B cell (primary cell): ENCODE data around the gene HOXC9. TPM values are rescaled to one million over a fixed set of nuclear protein-coding genes. Genes with fewer than 3 reads are reported as not detected.

ENCODE experiments used
- ATAC-seq: fragments of 200-7000 bp; cut with Tn5 transposase; one replicate; pipeline ENCODE4 v1.10.0; 2021; ENCODE audit warnings: low read depth, mild to moderate bottlenecking, moderate number of reproducible peaks, moderate library complexity
- CTCF ChIA-PET: fragments of 350-600 bp; sonication (Branson Sonifier 250); formaldehyde crosslinking; loops from one replicate; lab custom pipeline; 2021; ENCODE audit warnings: antibody characterized with exemption, inconsistent platforms; lab: Charles Lee
- POLR2A ChIA-PET: fragments of 350-600 bp; sonication (Branson Sonifier 250); formaldehyde crosslinking; loops from one replicate; lab custom pipeline; 2021; ENCODE audit warnings: antibody characterized with exemption; lab: Charles Lee
- DNase-seq: peaks from one replicate; pipeline ENCODE4 v3.0.0; 2013
- H2AFZ ChIP-seq: 2 replicates; pipeline ENCODE4 v1.6.1; 2012; ENCODE audit warnings: mild to moderate bottlenecking, low read depth, low read length; ENCODE audit not compliant: insufficient read depth, poor library complexity, severe bottlenecking
- H3K27ac ChIP-seq, 2 donors: 1 replicate in 1 of 2; 2 replicates in 1 of 2; pipeline ENCODE4 v1.5.1; 2012 to 2013; ENCODE audit warnings: low read length in 2 of 2, mild to moderate bottlenecking in 2 of 2, moderate library complexity in 1 of 2
- H3K27me3 ChIP-seq, 4 experiments: fragments of 200-600 bp in 1 of 4; sonication (generic) in 1 of 4; replicated peaks in 1 of 4; 1 replicate in 2 of 4; 2 replicates in 2 of 4; pipeline versions ENCODE4 v1.6.1 to v1.7.0; 2013 to 2016; ENCODE audit warnings: low read length in 3 of 4, mild to moderate bottlenecking in 2 of 4, mixed read lengths in 1 of 4, moderate library complexity in 1 of 4; ENCODE audit not compliant: insufficient read depth in 4 of 4, control insufficient read depth in 3 of 4; ENCODE audit errors: control extremely low read depth in 1 of 4
- H3K36me3 ChIP-seq, 2 experiments: replicated peaks in 1 of 2; 1 replicate in 1 of 2; 2 replicates in 1 of 2; pipeline versions ENCODE4 v1.6.1 to v1.7.1; 2013; ENCODE audit warnings: low read length in 1 of 2; ENCODE audit not compliant: insufficient read depth in 2 of 2, control insufficient read depth in 1 of 2; ENCODE audit errors: control extremely low read depth in 1 of 2, extremely low read depth in 1 of 2
- H3K4me1 ChIP-seq, 2 donors: fragments of 200-600 bp in 1 of 2; sonication (generic) in 1 of 2; 1 replicate in 1 of 2; 2 replicates in 1 of 2; pipeline versions ENCODE4 v1.5.1 to v1.6.1; 2013 to 2017; ENCODE audit warnings: low read length in 2 of 2; ENCODE audit not compliant: control insufficient read depth in 2 of 2, insufficient read depth in 2 of 2
- H3K4me2 ChIP-seq: replicated peaks from 2 replicates; pipeline ENCODE3; 2012; ENCODE audit warnings: mild to moderate bottlenecking, low read depth, low read length; ENCODE audit not compliant: poor library complexity, severe bottlenecking
- H3K4me3 ChIP-seq, 5 experiments: fragments of 200-600 bp in 1 of 5; sonication (generic) in 1 of 5; 1 replicate in 3 of 5; 2 replicates in 2 of 5; pipeline versions ENCODE4 v1.5.1 to v1.7.0; 2011 to 2016; ENCODE audit warnings: low read length in 4 of 5, mild to moderate bottlenecking in 4 of 5, low read depth in 2 of 5, control low read depth in 1 of 5, moderate library complexity in 1 of 5; ENCODE audit not compliant: insufficient read depth in 1 of 5; ENCODE audit errors: control extremely low read depth in 1 of 5, extremely low read depth in 1 of 5
- H3K79me2 ChIP-seq: fragments of 200-600 bp; sonication (generic); one replicate; pipeline ENCODE4 v1.6.0; 2016; ENCODE audit warnings: low read length; ENCODE audit not compliant: control insufficient read depth, insufficient read depth
- H3K9ac ChIP-seq: fragments of 200-600 bp; sonication (generic); 2 replicates; pipeline ENCODE4 v1.6.1; 2017; ENCODE audit warnings: mild to moderate bottlenecking, low read length, moderate library complexity
- H3K9me3 ChIP-seq, 3 donors: one replicate each; pipeline versions ENCODE4 v1.6.1 to v1.7.1; 2013; ENCODE audit warnings: low read length in 2 of 3; ENCODE audit not compliant: control insufficient read depth in 2 of 3, insufficient read depth in 1 of 3; ENCODE audit errors: control extremely low read depth in 1 of 3
- H4K20me1 ChIP-seq: 2 replicates; pipeline ENCODE4 v1.6.0; 2012; ENCODE audit warnings: mild to moderate bottlenecking, low read length; ENCODE audit not compliant: insufficient read depth, control insufficient read depth, poor library complexity, severe bottlenecking
- H3K27ac Mint-ChIP-seq: one replicate; pipeline ENCODE4 v1.8.0; 2021; ENCODE audit warnings: mixed read lengths
- H3K27me3 Mint-ChIP-seq: one replicate; pipeline ENCODE4 v1.8.0; 2021; ENCODE audit warnings: mixed read lengths
- H3K4me1 Mint-ChIP-seq: one replicate; pipeline ENCODE4 v1.8.0; 2021; ENCODE audit warnings: mixed read lengths
- H3K4me3 Mint-ChIP-seq: one replicate; pipeline ENCODE4 v1.8.0; 2021; ENCODE audit warnings: mixed read lengths
- H3K9me3 Mint-ChIP-seq: one replicate; pipeline ENCODE4 v1.8.0; 2022; ENCODE audit warnings: mixed read lengths; ENCODE audit not compliant: insufficient read depth
- CTCF ChIP-seq: fragments of 200-600 bp; IDR thresholded peaks from one replicate; pipeline ENCODE4 v1.8.0; 2022; ENCODE audit warnings: antibody characterized with exemption, mild to moderate bottlenecking
- EZH2 ChIP-seq: IDR thresholded peaks from 2 replicates; pipeline ENCODE4 v1.6.1; 2012; ENCODE audit warnings: borderline replicate concordance, low read depth, mild to moderate bottlenecking, moderate library complexity, low read length; ENCODE audit not compliant: insufficient read depth, poor library complexity, severe bottlenecking
- WGBS: methylation state at CpG from one replicate; pipeline ENCODE4 v1.1.5; 2013; ENCODE audit warnings: missing lambda C conversion rate; ENCODE audit not compliant: insufficient coverage; 5-methylcytosine and 5-hydroxymethylcytosine counted together
- intact Hi-C: fragments of 100-400 bp; cut with micrococcal nuclease; formaldehyde crosslinking; loops from one replicate; pipeline ENCODE4 v1.10.0; 2022
- polyA plus RNA-seq: library from polyadenylated mRNA; depleted of rRNA; stranded (reverse); fragments of >200 nt; gene quantifications from 2 replicates; pipeline ENCODE4 v1.2.3, GENCODE V29; 2012
- total RNA-seq, 2 donors: library from RNA; stranded (reverse); fragments of 120-200 nt in 1 of 2; gene quantifications; 1 replicate in 1 of 2; 2 replicates in 1 of 2; pipeline versions ENCODE4 v1.2.3 to v1.2.4, GENCODE V29; 2013 to 2022

The HOXC9 gene
- total and polyA plus RNA-seq, 2 donors (not counting 1 experiment from before 2014, with no cell fraction given) = not detected

GRCh38 chr12:54026640-54027441, 26.9 kb downstream of the HOXC9 start:
- H3K9me3 Mint-ChIP-seq = no peaks in the 10 kb centered on the region

More at GRCh38 chr12:54026640-54027441, 26.9 kb downstream of the HOXC9 start:
- 23% methylated on average over 8 of the region's 22 CpGs for WGBS
- Mint-ChIP-seq H3K4me1 (peaks cover 12% of the 10 kb centered on the region), H3K27ac (peak overlapping the region; percentile 41), H3K27me3 (peaks cover 73% of the 10 kb centered on the region), H3K4me3 (peak overlapping the region; percentile 1)
- POLR2A ChIA-PET = interaction anchor here (0.6 kb wide), 1 partner anchor 117 kb away, joined by 3 read pairs; no protein-coding TSS in a partner anchor
- no peak overlapping the region for H3K27ac ChIP-seq
- peaks cover 0 to 93% (median 79%) of the 10 kb centered on the region in 4 experiments for H3K27me3 ChIP-seq
- no peaks in the 10 kb centered on the region for H3K79me2 ChIP-seq
- ATAC-seq (no peak), DNase-seq (peak; percentile 26)
- CTCF ChIA-PET = interaction anchor here (1.0 to 2.7 kb wide), 2 partner anchors 21 to 174 kb away, joined by 3 to 12 read pairs; no protein-coding TSS in a partner anchor
- peaks cover 0 to 28% (median 0%) of the 10 kb centered on the region in 3 donors for H3K9me3 ChIP-seq
- TF ChIP-seq EZH2 (peak; percentile 34), CTCF (no peak)
- peaks cover 3 to 29% of the 10 kb centered on the region in 2 donors for H3K4me1 ChIP-seq
- no peak overlapping the region for H3K4me3 ChIP-seq
- no peak overlapping the region for H3K4me2 ChIP-seq
- intact Hi-C loops = no loop called here
- no peaks in the 10 kb centered on the region for H3K36me3 ChIP-seq
- no peaks in the 10 kb centered on the region for H4K20me1 ChIP-seq
- no peak overlapping the region for H3K9ac ChIP-seq
- no peak overlapping the region for H2AFZ ChIP-seq
